Vagina (tissue), 2 donors: ENCODE data around the gene SLC5A10.
"Not testable (repeated sequence)": the region's sequence is repeated elsewhere in the genome, so short reads cannot be mapped to it uniquely, and the experiment has no call there.

Experiments
- POLR2A ChIP-seq, 2 donors: fragments of 450-650 bp; IDR thresholded peaks; one replicate each; pipeline ENCODE4 v1.6.1; 2017; ENCODE audit warnings: antibody characterized with exemption in 2 of 2, mild to moderate bottlenecking in 2 of 2, moderate library complexity in 2 of 2
- TF ChIP-seq, protein P1 (sequence below), 3 experiments: fragments of 450-650 bp in 2 of 3; fragments of 200-600 bp in 1 of 3; sonication (generic) in 1 of 3; IDR thresholded peaks; one replicate each; pipeline ENCODE4 v1.5.1; 2017 to 2019; ENCODE audit warnings: antibody characterized with exemption in 3 of 3, mild to moderate bottlenecking in 2 of 3, moderate library complexity in 2 of 3

DNA sequence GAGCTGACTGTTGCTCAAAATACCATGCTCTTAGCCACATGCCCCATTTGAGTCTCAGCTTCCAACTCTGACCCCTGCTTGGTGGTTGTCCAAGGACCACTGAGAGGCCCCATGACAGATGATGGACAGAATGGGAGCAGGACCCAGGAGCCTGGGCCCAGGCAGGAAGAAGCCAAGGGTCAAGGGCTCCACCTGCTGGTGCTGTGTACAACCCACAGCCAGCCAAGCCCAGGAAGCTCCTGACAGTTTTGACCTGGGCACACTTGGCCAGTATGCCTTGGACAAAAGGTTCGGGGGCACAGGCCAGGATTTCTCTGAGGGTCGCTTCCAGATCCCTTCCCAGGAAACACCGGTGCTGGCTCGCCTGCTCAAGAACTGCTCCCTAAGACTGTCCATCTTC lies 79.8 kb downstream of the SLC5A10 start:
- TF ChIP-seq, protein P1, sequence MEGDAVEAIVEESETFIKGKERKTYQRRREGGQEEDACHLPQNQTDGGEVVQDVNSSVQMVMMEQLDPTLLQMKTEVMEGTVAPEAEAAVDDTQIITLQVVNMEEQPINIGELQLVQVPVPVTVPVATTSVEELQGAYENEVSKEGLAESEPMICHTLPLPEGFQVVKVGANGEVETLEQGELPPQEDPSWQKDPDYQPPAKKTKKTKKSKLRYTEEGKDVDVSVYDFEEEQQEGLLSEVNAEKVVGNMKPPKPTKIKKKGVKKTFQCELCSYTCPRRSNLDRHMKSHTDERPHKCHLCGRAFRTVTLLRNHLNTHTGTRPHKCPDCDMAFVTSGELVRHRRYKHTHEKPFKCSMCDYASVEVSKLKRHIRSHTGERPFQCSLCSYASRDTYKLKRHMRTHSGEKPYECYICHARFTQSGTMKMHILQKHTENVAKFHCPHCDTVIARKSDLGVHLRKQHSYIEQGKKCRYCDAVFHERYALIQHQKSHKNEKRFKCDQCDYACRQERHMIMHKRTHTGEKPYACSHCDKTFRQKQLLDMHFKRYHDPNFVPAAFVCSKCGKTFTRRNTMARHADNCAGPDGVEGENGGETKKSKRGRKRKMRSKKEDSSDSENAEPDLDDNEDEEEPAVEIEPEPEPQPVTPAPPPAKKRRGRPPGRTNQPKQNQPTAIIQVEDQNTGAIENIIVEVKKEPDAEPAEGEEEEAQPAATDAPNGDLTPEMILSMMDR (IDR thresholded peaks at IDR 0.05): not testable (repeated sequence)
- TF ChIP-seq POLR2A (IDR thresholded peaks at IDR 0.05): not testable (repeated sequence)
